BJ (cell line): ENCODE data around the gene ANKRD7. TPM values are rescaled to one million over a fixed set of nuclear protein-coding genes. Genes with fewer than 3 reads are reported as not detected.

Source experiments
- CTCF ChIA-PET: fragments of 350-600 bp; formaldehyde crosslinking; extraction: SDS; loops from one replicate; lab custom pipeline; 2021; ENCODE audit warnings: antibody characterized with exemption, inconsistent platforms; lab: Yijun Ruan, JAX
- POLR2A ChIA-PET: fragments of 300-600 bp; sonication (Branson Sonifier 250); formaldehyde crosslinking; extraction: SDS; loops from one replicate; lab custom pipeline; 2021; ENCODE audit warnings: antibody characterized with exemption; lab: Charles Lee
- DNase-seq: peaks from one replicate; pipeline ENCODE4 v3.0.0-alpha.2; 2011; ENCODE audit warnings: low read depth
- H3K27me3 ChIP-seq: 2 replicates; pipeline ENCODE4 v1.6.0; 2011; ENCODE audit warnings: low read length; ENCODE audit not compliant: control insufficient read depth, insufficient read depth
- H3K36me3 ChIP-seq: 2 replicates; pipeline ENCODE4 v1.5.1; 2011; ENCODE audit warnings: low read length; ENCODE audit not compliant: control insufficient read depth, insufficient read depth
- H3K4me3 ChIP-seq: 2 replicates; pipeline ENCODE4 v1.5.1; 2011; ENCODE audit warnings: low read depth, mild to moderate bottlenecking, control low read depth, low read length
- CTCF ChIP-seq: IDR thresholded peaks from 2 replicates; pipeline ENCODE4 v1.5.1; 2011; ENCODE audit warnings: low read depth, mild to moderate bottlenecking, control low read depth, inconsistent platforms, low read length, moderate library complexity; ENCODE audit not compliant: insufficient read depth
- polyA plus RNA-seq: library from polyadenylated mRNA; depleted of rRNA; stranded (reverse); fragments of >200 nt; gene quantifications from 2 replicates; pipeline ENCODE4 v1.2.3, GENCODE V29; 2011

The ANKRD7 gene
- polyA plus RNA-seq, 1 experiment: not detected

DNA sequence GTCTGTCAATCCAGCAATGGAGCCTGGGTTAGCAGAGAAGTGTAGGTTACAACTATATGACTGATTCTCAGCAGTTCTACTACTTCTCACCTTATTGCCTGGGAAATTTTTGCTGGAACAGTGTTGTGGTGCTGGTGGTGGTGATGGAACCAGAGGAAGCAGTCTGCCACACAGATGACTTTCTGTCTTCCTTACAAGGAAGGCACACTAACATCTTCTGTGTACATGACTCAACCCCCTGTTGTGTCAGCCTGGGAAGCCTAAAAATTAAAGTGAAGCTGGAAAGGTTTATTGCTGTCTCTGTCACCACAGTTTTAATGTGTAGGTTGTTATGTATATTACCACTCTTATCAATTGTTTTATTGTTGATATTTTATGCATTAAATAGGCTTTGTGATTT is 40.3 kb downstream of the ANKRD7 start:
- Histone ChIP-seq H3K27me3 (no peaks in the 10 kb centered on the region), H3K36me3 (no peaks in the 10 kb centered on the region), H3K4me3 (no peak overlapping the region)
- no peak for TF ChIP-seq CTCF
- DNase-seq: no peak
- ChIA-PET CTCF (no interaction called here), POLR2A (no interaction called here)

- ChIA-PET POLR2A (no interaction called here), CTCF (no interaction called here)
Measured at GRCh38 chr7:118280319-118281012, 56.0 kb downstream of the ANKRD7 start.

DNA sequence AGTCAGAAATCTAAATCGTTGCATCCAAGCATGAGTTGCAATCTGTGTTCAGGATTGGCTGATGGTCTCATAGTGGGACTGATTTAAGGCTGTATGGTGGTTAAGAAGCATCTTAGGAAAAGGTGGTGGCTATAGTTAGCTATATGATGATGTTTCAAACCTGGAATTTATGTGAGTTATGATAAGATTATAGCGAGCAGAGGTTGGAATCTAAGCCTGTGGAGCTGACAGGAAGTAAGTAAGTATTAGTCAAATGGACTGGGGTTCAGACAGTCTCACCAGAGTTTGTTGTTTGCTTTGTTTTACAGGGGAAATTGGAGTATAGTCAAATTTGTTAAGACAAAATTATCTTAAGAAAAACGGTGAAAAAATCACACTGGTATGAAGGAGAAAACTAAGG is 56.7 kb downstream of the ANKRD7 start:
- CTCF ChIA-PET: no interaction called here
- POLR2A ChIA-PET: no interaction called here

More at GRCh38 chr7:118280319-118281012, 56.0 kb downstream of the ANKRD7 start:
- no peaks in the 10 kb centered on the region for H3K36me3 ChIP-seq
- DNase-seq: no peak
- no peaks in the 10 kb centered on the region for H3K27me3 ChIP-seq
- H3K4me3 ChIP-seq: no peak overlapping the region
- no peak for TF ChIP-seq CTCF

GRCh38 chr7:118285358-118285757 is 60.9 kb downstream of the ANKRD7 start:
- TF ChIP-seq CTCF: no peak
- POLR2A ChIA-PET: no interaction called here
- DNase-seq: no peak
- no peak overlapping the region for H3K4me3 ChIP-seq
- CTCF ChIA-PET: no interaction called here
- no peaks in the 10 kb centered on the region for H3K27me3 ChIP-seq
- no peaks in the 10 kb centered on the region for H3K36me3 ChIP-seq

More for the DNA sequence above, 56.7 kb downstream of the ANKRD7 start:
- TF ChIP-seq CTCF: no peak
- Histone ChIP-seq H3K4me3 (no peak overlapping the region), H3K36me3 (no peaks in the 10 kb centered on the region), H3K27me3 (no peaks in the 10 kb centered on the region)
- no peak for DNase-seq

DNA sequence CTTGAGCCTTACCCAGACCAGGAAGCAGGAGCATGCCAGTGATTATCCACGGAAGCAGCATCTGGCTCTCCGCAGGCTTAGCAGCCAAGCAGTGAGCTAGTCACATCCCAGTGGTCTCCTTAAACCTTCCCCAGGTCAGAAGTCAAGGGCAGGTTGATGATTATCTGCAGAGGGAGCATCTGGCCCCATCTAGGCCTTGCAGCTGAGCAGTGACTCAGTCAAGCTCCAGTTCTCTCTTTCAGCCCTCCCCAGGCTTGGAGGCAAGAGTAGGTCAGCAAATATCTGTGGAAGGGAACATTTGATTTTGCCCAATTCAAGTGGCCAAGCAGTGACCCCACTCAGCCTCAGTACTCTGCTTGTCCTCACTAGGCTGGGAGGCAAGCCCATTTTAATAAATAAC is 61.6 kb downstream of the ANKRD7 start:
- no peaks in the 10 kb centered on the region for H3K27me3 ChIP-seq
- no peaks in the 10 kb centered on the region for H3K36me3 ChIP-seq
- no peak for DNase-seq
- no peak overlapping the region for H3K4me3 ChIP-seq
- POLR2A ChIA-PET: no interaction called here
- CTCF ChIA-PET: no interaction called here
- TF ChIP-seq CTCF: no peak
